ENCODE measurements around the gene PHRF1. TPM values are rescaled to one million over a fixed set of nuclear protein-coding genes. Genes with fewer than 3 reads are reported as not detected.

Gene PHRF1
- total RNA-seq, 1 experiment from 2014 or later = 45.5 TPM

DNA sequence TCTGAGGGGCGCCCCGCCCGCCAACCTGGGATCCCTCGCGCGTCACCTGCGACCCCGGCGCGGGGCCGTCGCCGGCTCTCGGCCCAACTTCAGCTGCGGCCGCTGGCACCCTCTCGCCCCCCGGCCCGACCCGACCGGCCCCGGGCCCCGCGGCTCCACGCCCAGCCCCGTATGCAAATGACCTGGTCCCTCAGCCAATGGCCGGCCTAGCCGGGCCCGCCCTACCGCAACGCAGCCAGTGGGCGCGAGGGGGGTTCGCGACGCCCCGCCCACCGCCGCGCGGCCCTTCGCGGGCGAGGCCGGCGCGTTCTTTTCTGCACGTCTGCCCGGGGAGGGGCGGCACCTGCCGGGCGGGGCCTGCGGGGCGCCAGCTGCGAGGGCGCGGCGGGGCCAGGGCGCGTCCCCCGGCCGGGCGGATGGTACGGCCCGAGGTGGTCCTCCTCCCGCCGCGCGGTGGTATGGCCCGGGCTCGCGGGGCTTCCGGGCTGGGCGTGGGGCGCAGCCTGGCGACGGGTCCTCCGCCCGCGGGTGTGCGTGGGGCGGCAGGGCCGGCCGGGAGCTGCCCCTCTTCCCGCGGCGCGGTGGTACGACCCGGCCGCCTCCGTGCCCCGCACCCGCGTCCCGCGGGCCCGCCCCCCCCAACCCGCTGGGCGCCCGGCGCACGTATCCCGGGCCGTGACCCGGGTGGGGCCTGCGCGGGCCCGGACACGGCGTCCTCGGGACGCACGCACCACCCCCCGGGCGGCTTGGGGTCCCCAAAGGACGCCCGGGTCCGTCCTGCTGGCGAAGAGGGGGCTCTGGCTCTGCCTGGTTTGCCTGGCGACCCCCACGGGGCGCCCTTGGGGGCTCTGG lies 7.7 kb upstream of the PHRF1 start:
- CTCF ChIA-PET = no interaction called here
- ATAC-seq (peak; percentile 95), DNase-seq (ENCODE audit: low read depth, low spot score) (peak; percentile 76)
- Histone ChIP-seq H3K9ac (ENCODE audit: low read length) (peak overlapping the region; percentile 82), H4K20me1 (ENCODE audit: insufficient read depth) (no peaks in the 10 kb centered on the region), H3K9me2 (ENCODE audit: insufficient read depth) (no peaks in the 10 kb centered on the region), H3K4me1 (ENCODE audit: control insufficient read depth in 1 of 2, insufficient read depth in 2 of 2, low read length in 2 of 2) (peaks cover 11 to 51% of the 10 kb centered on the region in 2 experiments; a peak in 3 of 4 replicates), H3K9me3 (ENCODE audit: control insufficient read depth in 1 of 2, insufficient read depth in 1 of 2, low read depth in 1 of 2, low read length in 2 of 2) (no peaks in the 10 kb centered on the region), H3K27me3 (ENCODE audit: insufficient read depth, low read length) (no peaks in the 10 kb centered on the region), H2AFZ (ENCODE audit: low read depth, low read length, poor library complexity, severe bottlenecking) (no peak overlapping the region), H3K36me3 (ENCODE audit: control insufficient read depth in 1 of 2, insufficient read depth in 2 of 2, low read length in 2 of 2) (0 out of 4 replicates have a peak, but pooled peaks cover 0 to 3% of the 10 kb centered on the region in 2 experiments), H3K4me2 (ENCODE audit: low read length) (peak overlapping the region; percentile 83), H3K27ac (ENCODE audit: low read depth, low read length) (peak overlapping the region; percentile 96), H3K4me3 (replicated peaks in 1 of 2; ENCODE audit: low read depth in 1 of 2, low read length in 2 of 2) (peak overlapping the region; percentile 71 to 75), H3K79me2 (ENCODE audit: insufficient read depth, low read length) (no peaks in the 10 kb centered on the region)
- RAD21 ChIA-PET (ENCODE audit: low non-redundant PET in 1 of 2, low total read pairs in 2 of 2, uncharacterized antibody in 2 of 2, unreplicated experiment in 2 of 2) = no interaction called here
- TF ChIP-seq SRF (IDR thresholded peaks at IDR 0.05; ENCODE audit: low read depth) = no peak
- no peak for TF ChIP-seq ZBTB33 (IDR thresholded peaks at IDR 0.05; ENCODE audit: extremely low read depth, insufficient replicate concordance, low read length)
- TF ChIP-seq ZFX (IDR thresholded peaks at IDR 0.05) = peak; percentile 42; the same call in 1 of the 2 replicates
- peak; percentile 67 for TF ChIP-seq TCF7L2 (IDR thresholded peaks at IDR 0.05; ENCODE audit: borderline replicate concordance, extremely low read depth, insufficient read depth, insufficient read length)
- no peak for TF ChIP-seq EGR1 (IDR thresholded peaks at IDR 0.05; ENCODE audit: low read depth)
- no peak for TF ChIP-seq EZH2phosphoT487 (IDR thresholded peaks at IDR 0.05; ENCODE audit: borderline replicate concordance)
- TF ChIP-seq POLR2AphosphoS5 (IDR thresholded peaks at IDR 0.05; ENCODE audit: low read depth, low read length) = peak; percentile 63
- POLR2A ChIA-PET = no interaction called here
- BruUV-seq (replicated peaks) = no TSS peak
- intact Hi-C loops (cut with micrococcal nuclease) = no loop called here

Measured in HCT116 (cell line).